DMS53 treated with DMSO at 0.1 percent for 48 hours (cell line): ENCODE measurements around the gene MBP.

Experiments used
- DNase-seq: peaks from one replicate; lab custom pipeline; 2025; ENCODE audit not compliant: unreplicated experiment; lab: John Stamatoyannopoulos, UW

MBP gene

GRCh38 chr18:77114415-77115191 lies 18.0 kb downstream of the MBP start:
- DNase-seq, result peak; percentile 98

DNA sequence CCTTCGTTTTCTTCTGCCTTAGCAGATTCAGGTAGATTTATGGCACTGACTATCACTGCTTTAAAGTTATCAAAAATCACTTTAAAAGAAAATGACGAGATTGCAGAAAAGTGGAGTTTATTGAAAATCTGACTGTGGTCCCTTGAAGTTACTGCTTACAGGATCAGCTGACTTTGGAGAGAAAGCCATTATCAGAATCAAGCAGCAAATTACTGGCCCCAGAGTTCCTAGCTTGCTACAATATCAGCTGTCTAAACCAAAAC lies 18.5 kb downstream of the MBP start:
- DNase-seq, result no peak

- no peak for DNase-seq
These were observed 19.0 kb downstream of the MBP start for GRCh38 chr18:77113361-77114151.

- no peak for DNase-seq
These were observed 19.9 kb downstream of the MBP start for GRCh38 chr18:77112747-77113092.

- DNase-seq, result no peak
These were observed 20.4 kb downstream of the MBP start for GRCh38 chr18:77111951-77112746.

DNA sequence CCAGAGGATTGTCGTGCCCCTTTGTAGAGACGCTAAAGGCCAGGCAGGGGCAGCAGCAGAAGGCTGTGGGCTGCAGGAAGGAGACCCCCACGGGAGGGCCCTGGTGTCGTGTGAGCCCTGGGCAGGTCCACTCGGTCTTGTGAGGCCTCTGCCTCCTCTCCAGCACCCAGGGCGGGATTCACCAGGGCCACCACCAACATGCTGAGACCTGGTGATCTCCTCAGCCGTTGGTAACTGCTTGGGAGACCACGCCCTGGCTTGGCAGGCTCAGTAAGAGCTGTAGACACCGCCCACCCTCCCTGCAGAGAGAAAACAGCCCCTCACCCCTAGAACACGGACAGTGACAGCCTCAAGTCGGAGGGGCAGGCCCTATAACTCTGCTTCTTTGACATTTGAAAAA lies 21.1 kb downstream of the MBP start:
- DNase-seq, result no peak

GRCh38 chr18:77110936-77111335 lies 21.6 kb downstream of the MBP start:
- DNase-seq, result no peak

DNA sequence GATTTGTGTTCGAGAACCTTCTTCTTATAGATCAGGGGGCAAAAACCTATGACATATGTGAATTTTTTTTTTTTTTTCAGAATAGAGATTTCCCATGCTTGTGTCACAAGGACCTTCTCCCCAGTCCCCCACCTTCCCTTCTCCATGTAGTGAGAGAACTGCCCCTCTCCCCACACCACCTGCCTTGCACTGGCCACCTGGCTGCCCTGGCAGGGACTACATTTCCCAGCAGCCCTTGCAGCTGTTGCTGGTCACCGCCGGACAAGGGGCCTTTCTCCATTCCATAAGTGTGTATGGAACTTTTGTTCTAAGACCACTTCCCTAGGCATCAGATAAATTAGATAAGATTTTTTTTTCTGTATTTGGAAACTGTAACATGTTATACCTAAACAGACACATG lies 22.2 kb downstream of the MBP start:
- no peak for DNase-seq

DNA sequence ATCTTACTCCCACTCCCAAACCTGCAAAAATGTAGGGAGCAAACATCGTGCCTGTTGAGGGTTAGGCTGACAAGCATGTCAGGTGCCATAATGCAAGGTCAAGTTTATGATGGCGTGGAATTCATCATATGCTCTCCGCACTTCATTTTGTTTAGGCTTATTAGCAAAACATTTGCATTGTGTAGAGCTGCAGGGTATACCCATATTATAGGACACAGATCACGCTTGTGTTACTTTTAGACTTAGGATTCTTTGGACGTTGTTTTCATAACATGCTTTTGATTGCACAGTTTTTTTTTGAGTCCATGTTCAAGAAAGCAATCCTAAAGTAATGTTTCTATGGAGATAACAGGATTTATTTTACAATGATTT lies 22.9 kb downstream of the MBP start:
- DNase-seq, result no peak

DNA sequence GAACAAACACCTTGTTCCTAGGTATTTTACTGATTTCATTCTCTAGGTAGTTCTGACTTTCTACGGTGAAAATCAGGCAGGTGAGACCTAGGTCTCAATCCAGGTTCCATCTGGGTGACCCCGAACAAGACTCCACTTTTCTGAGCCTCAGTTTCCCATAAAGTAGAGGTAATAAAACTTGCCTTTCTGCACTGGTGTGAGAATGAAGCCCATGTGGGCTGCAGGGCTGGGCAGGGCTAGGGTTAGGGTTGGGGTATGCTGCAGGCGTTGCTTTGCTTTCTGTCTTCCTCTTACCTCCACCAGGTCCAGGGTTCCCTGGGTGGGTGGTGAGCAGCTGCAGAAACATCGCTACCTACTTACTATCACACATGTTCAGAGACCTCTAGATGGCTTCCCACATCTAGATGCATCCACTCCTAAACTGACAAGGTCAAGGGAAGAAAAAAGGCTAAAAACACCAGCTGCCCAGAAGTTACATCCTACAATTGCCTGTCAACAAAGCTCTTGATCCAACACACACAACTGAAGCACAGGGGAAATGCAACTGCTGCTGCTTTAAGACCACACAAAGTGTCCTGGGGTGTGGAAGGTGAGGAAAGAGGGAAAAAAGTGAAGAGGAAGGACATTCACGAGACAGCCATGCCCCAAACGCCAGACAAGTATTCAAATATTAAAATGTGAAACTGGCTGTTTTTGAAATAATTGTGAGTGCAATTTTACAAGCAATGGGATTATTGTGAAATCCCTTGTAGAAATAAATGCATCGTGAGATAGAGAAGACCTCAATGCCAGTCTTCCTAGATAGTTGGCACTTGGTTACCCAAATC lies 23.5 kb downstream of the MBP start:
- DNase-seq, result no peak

GRCh38 chr18:77108001-77108692 lies 24.4 kb downstream of the MBP start:
- DNase-seq, result no peak

GRCh38 chr18:77107292-77107691 lies 25.3 kb downstream of the MBP start:
- no peak for DNase-seq

GRCh38 chr18:77106331-77106730 lies 26.3 kb downstream of the MBP start:
- no peak for DNase-seq

DNA sequence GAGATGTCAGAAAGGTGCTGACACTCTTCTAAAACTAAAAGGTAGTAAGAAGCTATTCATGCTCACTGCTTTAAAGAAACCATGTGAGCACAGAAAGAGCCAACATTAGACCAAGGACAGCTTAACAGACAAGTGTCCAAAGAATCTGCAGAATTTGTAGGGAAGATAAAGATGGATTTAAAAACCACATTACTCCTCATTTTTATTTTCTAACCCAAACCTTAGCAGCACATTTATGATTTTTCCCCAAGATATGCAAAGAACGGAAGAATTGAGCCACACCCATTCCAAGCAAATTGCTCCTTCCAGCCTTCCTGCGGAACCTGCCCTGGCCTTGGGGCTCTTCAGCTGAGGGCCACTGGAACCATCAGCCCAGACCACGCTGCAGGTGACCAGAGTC lies 26.9 kb downstream of the MBP start:
- no peak for DNase-seq

DNA sequence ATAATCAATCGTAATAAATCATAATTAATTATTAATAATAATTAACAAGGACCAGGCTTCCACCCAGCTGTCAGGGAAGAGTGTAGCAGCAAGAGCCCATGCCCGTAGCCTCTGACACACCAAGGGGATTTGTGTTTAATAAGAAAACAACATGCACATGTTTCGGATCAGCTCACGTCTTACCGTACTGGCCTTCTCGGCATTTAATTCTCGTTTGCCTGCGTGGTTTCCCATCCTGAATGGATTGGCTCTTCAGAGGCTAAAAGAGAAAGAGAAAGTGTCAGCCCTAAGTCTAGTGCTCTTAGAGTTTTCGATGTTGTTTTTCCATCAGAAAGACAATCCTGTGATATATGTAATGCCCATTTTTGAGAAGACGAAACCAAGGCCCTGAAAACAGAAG lies 27.6 kb downstream of the MBP start:
- no peak for DNase-seq

DNA sequence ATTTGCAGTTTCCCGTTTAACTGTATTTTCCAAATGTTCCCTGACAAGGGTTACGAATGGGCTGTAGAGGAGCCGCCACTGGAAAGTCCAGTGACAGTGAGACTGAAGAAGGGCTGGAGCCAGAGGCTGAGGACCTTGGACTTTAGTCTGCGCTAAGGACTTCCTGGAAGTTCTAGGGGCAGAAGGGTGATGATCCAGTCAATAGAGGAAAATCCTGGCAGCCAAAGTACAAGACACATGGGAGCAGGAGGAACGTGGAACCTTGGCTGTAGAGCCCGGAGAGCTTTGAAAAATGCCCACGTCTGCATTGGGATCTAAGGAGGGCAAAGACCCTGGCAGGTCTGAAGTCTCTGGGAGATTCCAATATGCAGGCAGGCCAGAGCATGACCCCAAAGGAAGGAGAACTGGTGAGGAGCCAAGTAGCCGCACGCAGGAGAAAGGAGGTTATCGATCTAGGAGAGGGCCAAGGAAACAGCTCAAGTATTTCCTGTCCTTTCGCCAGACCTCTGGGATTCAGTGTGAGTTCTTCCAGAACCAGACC lies 28.5 kb downstream of the MBP start:
- DNase-seq, result no peak

DNA sequence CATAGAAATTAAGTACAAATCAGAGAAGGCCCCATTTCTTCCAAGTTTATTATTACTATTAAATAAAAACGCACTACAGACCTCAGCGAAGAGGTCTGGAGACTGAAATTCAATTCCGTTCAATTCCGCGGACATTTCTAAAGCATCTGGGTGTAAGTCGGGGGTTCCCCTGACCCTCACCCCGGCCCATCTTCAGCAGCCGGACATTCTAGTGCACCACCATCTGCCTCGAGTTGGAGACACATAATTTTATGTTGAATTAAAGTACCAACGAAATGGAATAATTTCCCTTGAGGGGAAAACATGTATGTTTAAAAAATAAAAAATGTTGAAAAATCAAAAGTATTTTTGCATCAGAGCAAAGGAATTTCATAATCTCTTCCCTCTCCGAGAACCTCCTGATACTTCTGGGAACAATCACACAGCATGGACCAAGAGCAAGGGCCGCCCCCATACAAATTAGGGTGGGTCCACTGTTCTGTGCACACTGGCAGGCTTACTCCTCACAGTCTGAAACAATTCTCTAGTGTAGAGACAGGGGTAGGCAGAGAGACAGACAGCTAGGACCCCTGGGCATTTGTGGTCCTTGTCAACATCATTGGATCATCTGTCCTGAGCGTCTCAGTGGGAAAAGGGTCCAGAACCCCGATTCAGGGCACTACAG lies 29.3 kb downstream of the MBP start:
- DNase-seq, result no peak

- no peak for DNase-seq
These were observed 30.1 kb downstream of the MBP start for GRCh38 chr18:77102259-77103040.
